ENCODE measurements around the gene THNSL1.

- TF ChIP-seq CTCF (IDR thresholded peaks at IDR 0.05) (no peak), POLR2AphosphoS5 (IDR thresholded peaks at IDR 0.05; ENCODE audit: low read depth, low read length) (no peak), REST (IDR thresholded peaks at IDR 0.05; ENCODE audit: insufficient read depth in 1 of 2, low read depth in 2 of 2, low read length in 1 of 2) (no peak)
These were observed 35.2 kb upstream of the THNSL1 start for GRCh38 chr10:24981161-24981710.

Data from Panc1 (cell line).